HG03139 (cell line): ENCODE results near the gene FNDC3B.

Source experiments
- ATAC-seq: cut with Tn5 transposase; IDR thresholded peaks from one replicate; pipeline ENCODE4 v1.9.1; 2021; ENCODE audit not compliant: unreplicated experiment

Gene FNDC3B

DNA sequence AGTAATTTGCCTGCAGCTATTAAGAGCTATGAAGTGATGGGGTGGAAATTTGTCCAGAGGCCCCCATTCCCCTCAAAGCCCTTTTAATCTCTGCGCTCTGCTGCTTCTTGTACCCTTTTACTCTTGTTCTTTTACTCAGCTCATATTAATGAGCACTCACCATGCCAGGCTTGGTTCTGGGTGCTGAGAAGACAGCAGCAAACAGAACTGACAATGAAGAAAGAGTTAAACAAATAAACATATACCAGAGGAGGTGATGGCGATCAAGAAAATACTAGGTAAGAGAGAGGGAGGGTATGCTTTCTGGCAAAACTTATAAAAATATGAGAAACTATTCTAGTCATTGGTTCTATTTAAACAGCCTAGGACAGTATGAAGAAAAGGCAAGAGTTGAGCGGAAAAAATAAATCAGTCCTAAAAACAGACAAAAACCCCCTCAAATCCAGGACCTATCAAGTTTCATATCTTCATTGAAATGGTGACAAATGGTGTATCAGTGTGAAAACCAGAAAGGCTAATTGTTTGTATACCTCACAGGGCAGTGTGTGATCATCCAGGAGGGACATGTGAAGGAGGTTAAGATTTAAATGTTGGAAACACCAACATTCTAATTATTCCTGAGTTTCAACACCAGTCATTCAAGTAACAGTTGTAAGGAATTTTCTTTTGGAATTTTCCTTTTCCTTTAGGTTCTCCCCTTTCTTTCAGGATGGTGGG lies 144.9 kb downstream of the FNDC3B start:
- ATAC-seq: no peak

GRCh38 chr3:172185907-172186306 lies 146.5 kb downstream of the FNDC3B start:
- ATAC-seq: no peak

DNA sequence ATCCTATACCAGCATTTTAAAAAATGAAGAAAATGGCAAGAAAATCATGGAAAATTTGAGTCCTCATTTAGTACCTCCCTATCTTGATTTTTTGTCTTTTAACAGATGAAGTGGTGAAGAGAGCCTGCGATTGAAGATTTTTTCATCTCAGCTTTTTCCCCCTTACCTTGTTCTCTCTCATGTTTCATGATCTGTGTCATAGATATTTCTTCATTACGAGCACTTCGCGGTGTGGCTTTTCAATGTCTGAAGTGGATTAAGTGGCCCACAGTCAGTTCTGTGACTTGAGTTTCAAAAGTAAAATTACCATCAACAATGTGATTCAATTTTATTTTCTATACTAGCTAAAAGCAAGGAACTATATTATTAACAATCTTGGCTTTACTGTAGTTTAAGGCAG lies 147.2 kb downstream of the FNDC3B start:
- no peak for ATAC-seq

- ATAC-seq: no peak
These were observed 148.1 kb downstream of the FNDC3B start for GRCh38 chr3:172187511-172187910.

- no peak for ATAC-seq
These were observed 149.1 kb downstream of the FNDC3B start for GRCh38 chr3:172188511-172188910.

- no peak for ATAC-seq
These were observed 149.8 kb downstream of the FNDC3B start for GRCh38 chr3:172189213-172189612.

- no peak for ATAC-seq
These were observed 150.7 kb downstream of the FNDC3B start for GRCh38 chr3:172189987-172190603.

GRCh38 chr3:172190980-172191379 lies 151.6 kb downstream of the FNDC3B start:
- ATAC-seq: no peak

- ATAC-seq: no peak
These were observed 152.3 kb downstream of the FNDC3B start for GRCh38 chr3:172191629-172192028.

DNA sequence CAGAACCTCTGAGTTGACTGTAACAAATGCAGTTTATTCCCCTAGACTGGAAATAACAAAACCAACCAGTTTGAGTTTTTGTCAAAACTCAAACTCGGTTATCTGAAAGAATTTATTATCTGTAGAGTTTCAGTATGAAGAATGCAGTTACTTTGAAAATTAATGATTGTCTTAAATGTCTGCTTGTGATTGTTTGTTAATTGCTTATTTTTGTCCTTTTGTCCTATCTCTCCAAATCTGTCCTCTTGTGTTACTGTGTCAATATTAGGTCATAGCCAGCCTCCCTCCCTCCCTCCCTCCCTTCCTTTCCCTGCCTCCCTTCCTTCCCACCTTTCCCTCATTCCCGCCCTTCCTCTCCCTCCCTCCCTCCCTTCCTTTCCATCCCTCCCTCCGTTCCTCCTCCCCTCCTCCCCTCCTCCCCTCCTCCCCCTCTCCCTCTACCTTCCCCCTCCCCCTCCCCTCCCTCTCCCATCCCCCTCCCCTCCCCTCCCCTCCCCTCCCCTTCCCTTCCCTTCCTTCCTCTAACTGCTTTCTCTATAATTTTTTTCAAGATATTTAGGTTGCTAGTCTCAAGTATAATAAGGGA lies 153.5 kb downstream of the FNDC3B start:
- ATAC-seq: no peak

DNA sequence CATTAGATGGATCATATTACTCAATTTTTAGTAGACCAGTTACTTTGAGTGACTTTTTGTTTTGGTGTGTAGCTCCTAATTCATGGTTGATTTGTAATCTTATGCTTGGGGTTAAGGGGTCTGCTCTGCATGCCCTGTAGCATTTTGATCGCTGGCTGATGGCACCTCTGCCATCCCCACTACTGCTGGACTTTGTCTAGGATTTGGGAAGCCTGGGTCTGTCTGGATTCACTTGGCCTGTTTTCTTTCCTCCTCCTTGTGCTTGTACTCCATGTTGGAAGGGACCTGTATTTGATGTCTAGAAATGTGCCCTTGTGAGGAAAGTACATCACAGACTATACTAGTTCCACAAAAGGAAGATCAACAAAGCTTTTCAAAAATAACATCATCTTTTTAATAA lies 154.1 kb downstream of the FNDC3B start:
- ATAC-seq: no peak

DNA sequence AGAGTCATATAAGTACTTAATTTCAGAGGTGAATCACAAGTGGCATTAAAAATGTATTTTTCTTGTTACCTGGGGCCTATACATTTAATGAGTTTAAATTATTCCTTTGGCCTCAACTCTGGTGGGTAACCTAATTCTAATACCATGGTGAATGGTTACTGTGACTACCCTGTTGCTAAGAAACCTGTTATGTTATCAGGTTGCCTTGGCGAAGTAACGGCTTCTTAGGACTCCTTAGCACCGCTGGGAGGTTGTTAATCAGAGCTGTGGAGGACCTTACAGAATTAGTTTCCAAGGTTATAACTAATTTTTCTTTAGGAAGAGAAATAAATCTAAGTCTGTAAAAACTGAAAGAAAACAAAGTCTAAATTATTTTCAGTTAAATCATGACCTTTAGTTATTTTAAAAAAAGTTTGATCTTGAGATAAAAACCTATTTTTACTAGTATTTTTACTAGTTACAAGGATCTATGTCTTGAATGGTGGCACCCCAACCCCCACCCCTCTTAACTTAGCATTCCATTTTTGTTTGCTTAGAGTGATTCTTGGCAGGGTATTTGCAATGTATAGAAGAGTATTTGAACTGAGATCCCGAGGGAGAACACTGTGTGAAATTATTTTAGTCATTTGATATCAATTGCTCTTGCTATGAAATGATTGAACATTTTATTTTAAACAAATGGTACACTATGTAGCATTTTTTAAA lies 155.5 kb downstream of the FNDC3B start:
- no peak for ATAC-seq

GRCh38 chr3:172195407-172195754 lies 156.0 kb downstream of the FNDC3B start:
- ATAC-seq: no peak

GRCh38 chr3:172197344-172197743 lies 158.0 kb downstream of the FNDC3B start:
- ATAC-seq: no peak

- no peak for ATAC-seq
These were observed 159.1 kb downstream of the FNDC3B start for GRCh38 chr3:172198428-172198827.

GRCh38 chr3:172199850-172200369 lies 160.5 kb downstream of the FNDC3B start:
- no peak for ATAC-seq

- ATAC-seq: no peak
These were observed 161.9 kb downstream of the FNDC3B start for GRCh38 chr3:172201136-172201869.

- no peak for ATAC-seq
These were observed 162.5 kb downstream of the FNDC3B start for GRCh38 chr3:172201870-172202236.

- no peak for ATAC-seq
These were observed 163.4 kb downstream of the FNDC3B start for GRCh38 chr3:172202797-172203196.

DNA sequence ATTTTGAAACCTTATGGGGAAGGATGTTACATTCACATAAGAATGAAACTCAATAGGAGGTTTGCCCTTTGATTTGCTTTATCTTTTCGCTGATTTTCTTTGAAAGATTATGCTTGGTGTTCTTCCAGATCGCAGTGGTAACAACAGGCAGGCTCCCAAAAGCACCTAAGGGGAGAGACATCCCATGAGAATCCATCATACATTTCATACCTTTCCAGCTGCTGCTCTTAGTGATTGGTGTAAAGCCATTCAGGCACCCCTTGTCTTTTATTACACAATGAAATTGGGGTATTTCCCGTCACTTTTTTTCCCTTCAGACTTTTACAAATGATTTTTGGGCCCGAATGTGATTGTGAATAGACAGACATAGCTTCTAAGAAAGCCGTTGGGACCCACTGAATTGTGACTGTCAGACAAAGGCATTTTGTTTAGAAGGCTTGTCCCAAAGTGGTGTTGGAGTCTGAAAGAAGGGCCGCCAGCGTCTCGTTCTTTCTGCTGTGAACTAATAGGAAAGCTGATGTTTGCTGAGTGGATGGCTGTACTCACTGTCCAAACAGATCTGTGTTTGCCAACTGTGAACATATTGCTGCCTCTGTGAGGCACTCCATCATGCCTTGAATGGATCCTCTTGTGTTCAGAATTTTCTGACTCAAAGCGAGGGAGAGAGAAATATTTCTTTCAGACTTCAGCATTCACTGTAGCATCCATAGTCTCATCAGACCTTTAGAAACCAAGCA lies 164.3 kb downstream of the FNDC3B start:
- ATAC-seq: no peak
